ENCODE measurements around the gene MUC21.
"Not testable (repeated sequence)": the region's sequence is repeated elsewhere in the genome, so short reads cannot be mapped to it uniquely, and the experiment has no call there.

The MUC21 gene

GRCh38 chr6:30970946-30971345 is 12.6 kb upstream of the MUC21 start:
- DNase-seq = no peak

DNA sequence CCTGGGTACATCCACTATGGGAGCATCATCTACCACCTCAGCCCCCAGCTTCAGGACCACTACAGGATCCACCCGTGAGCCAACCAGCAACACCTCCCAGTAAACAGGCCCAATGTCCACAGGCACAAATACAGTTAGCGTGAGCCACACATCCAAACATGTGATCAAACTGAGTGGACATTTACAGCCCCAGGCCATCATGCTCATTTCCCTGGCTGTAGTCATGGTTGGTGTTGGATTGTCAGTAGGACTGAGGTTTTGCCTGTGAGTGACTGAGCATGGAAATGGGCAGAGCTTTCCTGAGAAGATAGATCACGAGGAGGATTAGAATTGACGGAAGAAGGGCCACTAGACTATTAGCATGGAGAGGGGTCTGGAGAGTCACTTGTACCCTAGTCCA is 10.7 kb upstream of the MUC21 start:
- DNase-seq = no peak

DNA sequence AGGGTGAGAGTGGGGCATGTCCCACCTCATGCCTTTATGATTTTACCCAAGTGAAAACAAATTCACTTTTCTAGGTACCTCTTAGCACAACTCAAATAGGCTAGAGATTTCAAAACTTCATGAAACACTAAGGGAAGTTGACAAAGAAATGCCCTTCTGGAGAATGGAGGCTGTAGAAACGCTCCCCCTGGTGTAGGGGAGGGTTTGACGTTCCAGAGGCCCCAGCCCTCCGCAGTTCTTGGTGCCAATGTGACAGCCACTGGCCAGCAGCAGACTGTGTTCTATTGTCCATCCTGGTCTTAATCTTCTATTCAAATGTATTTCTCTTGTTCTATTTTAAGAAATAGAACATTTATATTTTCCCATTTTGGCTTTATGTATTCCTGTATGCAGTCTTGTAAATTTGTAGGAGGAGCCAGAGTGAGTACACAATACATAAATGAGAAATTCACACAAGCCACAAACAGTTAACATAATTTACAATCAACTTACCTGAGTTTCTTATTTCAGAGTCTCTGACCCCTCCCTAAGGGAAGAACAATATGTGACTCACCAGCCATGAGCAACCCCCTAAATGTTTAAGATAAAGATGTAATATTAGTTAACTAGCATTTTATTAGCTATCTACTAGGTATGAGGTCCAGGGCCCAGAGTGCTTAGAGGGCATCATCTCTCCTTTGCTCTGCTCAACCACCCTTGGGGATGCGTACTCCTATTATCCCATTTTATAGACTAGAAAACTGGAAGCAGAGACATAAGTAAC is 8.8 kb upstream of the MUC21 start:
- no peak for DNase-seq

- no peak for DNase-seq
These were observed 4.4 kb upstream of the MUC21 start for GRCh38 chr6:30979141-30979540.

- no peak for DNase-seq
These were observed 3.8 kb upstream of the MUC21 start for GRCh38 chr6:30979690-30980089.

DNA sequence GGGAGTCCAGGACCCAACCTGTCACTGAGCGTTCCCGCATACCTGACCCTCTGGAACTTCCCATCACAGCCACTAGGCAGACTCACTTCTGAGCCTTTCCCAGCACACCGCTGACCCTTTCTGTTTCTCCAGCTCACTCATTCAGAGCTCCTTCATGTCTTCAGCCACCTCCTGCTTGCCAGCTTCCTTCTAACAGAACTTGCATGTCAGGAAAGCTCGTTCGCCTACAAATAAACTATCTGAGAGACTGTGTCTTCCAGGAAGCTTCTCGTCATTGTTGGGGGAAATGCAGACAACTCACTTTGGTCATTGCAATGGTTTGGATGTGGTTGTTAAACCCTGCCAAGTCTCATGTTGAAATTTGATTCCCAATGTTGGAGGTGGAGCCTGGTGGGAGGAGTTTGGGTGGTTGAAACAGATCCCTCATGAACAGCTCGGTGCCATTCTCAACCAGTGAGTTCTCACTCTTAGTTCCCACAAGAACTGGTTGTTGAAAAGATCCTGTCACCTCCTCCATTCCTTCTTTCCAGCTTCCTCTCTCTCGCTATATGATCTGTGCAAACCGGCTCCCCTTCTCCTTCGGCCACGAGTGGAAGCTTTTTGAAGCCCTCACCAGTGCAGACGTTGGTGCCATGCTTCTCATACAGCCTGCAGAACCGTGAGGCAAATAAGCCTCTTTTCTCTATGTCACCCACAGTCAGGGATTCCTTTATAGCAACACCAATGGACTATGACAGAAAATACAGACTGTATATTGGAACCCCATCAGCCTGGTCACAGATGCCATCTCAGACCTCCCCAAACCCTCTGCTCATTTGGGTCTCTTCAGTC is 1.4 kb upstream of the MUC21 start:
- DNase-seq = no peak

DNA sequence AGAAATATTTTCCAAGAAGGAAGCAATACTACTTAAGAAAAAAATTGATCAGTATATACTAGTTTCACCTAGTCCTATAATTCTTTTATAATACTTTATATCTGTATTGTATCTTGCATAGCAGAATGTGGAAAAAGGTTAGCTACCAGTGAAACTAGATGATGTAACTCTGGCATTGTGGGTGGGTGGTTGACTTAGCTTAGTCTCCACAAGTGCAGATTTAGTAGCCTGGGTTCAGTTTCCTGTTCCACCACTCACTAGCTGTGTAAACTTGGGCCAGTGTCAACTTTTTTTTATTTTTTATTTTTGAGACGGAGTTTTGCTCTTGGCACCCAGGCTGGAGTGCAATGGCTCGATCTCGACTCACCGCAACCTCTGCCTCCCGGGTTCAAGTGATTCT is 2.0 kb downstream of the MUC21 start:
- no peak for DNase-seq

DNA sequence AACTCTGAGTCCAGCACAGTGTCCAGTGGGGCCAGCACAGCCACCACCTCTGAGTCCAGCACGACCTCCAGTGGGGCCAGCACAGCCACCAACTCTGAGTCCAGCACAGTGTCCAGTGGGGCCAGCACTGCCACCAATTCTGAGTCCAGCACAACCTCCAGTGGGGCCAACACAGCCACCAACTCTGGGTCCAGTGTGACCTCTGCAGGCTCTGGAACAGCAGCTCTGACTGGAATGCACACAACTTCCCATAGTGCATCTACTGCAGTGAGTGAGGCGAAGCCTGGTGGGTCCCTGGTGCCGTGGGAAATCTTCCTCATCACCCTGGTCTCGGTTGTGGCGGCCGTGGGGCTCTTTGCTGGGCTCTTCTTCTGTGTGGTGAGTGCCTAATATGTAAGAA is 3.8 kb downstream of the MUC21 start:
- no peak for DNase-seq

GRCh38 chr6:30988209-30988825 is 4.8 kb downstream of the MUC21 start:
- no peak for DNase-seq

GRCh38 chr6:30990422-30991086 is 7.0 kb downstream of the MUC21 start:
- DNase-seq = peak; percentile 20

GRCh38 chr6:30991891-30992290 is 8.4 kb downstream of the MUC21 start:
- no peak for DNase-seq

DNA sequence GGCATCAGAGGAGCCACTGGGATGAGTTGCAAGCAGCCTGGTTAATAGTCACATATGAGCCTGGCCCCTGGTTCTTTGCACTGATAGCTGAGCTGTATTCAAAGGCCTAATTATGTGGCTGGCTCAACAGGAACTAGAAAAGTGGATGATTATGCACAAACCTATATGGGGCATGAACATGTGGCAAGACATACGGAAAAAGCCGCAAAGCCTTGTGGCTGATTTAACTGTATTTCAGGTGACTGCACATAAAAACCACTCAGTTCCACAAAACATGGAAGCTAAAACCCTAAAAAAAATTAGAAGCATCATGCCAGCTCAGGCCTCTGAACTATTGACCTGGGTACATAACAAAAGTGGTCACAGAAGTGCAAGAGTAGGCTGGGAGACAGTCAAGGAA is 13.8 kb downstream of the MUC21 start:
- no peak for DNase-seq

- DNase-seq = no peak
These were observed 15.3 kb downstream of the MUC21 start for GRCh38 chr6:30998785-30999184.

- not testable (repeated sequence) for DNase-seq
These were observed 16.7 kb downstream of the MUC21 start for GRCh38 chr6:31000067-31000860.

DNA sequence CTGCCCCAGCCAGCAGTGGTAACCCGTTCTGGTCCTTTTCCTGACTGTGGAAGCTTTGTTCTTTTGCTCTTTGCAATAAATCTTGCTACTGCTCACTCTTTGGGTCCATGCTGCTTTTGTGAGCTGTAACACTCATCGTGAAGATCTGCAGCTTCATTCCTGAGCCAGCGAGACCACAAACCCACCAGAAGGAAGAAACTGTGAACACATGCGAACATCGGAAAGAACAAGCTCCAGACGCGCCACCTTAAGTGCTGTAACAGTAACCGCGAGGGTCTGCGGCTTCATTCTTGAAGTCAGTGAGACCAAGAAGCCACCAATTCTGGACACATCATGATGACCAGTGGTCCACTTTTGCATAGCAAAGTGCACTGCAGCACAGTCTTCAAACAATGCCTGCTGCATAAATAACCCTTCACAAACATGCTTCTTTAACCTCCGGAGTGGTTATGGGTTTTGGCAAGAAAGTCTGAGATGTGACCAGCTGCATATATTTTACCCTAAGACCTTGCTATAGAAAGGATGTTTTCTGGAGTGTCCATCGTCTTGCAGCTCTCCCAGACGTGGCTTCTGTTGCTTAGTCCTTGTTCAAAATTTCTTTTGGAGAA is 17.9 kb downstream of the MUC21 start:
- no peak for DNase-seq

DNA sequence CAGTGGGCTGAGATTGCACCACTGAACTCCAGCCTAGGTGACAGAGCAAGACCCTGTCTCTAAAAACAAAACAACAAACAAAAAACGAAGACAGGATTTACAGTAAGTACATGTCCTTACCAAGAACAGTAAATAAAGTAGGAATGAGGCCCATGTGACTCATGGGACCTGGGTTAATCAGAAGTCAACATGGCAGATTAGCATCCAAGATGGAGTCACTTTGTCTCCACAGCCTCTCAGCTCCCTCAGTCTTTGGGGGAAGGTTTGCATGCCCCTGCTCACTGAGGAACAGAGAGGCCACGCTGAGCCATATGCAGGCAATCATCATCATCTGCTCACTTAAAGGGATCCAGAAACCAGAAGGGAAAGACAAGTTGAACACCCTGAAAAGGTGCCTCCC is 19.0 kb downstream of the MUC21 start:
- no peak for DNase-seq

DNA sequence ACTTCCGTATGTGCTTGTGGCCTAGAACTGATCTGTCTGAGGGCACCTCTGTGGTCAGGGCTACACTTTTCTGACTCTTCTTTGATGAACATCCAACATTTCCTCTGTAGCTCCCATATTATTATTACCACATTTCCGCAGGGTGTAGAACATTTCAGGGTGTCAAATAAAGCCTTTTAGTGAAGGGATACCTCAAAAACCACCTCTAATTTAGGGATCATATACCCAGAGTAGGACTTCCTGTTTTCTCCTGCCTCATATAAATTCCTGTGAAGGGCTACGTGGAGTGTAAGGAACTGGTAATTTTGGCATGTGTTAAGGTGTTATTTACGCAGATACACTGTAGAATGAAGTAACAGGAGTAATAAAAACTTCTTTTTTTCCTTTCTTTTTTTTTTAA is 21.3 kb downstream of the MUC21 start:
- no peak for DNase-seq

DNA sequence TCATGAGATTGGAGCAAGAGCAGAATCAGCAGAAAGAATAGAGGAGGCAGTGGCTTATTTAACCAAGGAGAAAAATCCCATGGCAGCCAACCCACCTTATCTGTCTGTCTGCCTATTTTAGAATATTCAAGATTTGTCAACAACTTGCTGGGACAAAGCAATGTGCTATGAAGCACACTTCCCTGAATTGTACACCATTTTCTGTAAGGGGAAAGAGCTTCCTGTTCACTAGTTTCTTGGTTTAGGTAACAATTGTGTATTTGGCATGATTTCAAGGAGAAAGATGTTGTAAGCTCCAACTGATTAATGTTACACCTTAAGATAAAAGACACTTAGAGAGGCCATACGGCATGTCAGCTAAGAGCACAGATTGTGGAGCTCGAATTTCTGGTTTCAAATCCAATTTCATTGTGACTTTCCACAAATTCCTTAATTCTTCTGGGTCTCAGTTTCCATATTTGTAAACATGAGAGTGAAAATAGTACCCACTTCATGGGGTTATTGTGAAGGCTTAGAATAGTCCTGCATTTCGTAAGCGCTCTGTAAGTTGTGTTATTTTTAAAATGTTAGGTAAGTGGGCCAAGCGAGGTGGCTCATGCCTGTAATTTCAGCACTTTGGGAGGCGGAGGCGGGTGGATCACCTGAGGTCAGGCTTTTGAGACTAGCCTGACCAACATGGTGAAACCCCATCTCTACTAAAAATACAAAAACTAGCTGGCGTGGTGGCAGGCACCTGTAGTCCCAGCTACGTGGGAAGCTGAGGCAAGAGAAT is 21.9 kb downstream of the MUC21 start:
- no peak for DNase-seq

- DNase-seq = no peak
These were observed 24.2 kb downstream of the MUC21 start for GRCh38 chr6:31007694-31008093.

DNA sequence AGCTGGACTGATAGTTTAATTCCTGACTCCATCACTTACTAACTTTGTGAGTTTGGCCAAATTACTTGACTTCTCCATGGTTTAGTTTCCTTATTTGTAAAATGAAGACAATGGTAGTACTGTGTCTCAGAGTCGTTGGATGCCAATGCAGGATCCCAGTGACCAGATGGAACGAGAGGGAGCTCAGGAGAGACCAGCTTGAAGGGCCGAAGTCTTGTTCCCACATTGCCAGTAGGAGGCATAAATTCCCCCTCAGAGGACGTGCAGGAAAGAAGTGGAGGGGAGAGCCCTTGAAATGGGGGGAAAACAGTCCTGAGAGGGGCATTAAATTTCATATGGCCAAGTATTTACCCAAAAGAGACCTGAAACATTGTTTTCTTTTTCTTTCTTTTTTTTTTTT is 24.6 kb downstream of the MUC21 start:
- no peak for DNase-seq

GRCh38 chr6:31009731-31010130 is 26.2 kb downstream of the MUC21 start:
- no peak for DNase-seq
